Endodermal cell (in vitro differentiated cells): ENCODE results near the gene MYO15B. TPM values are rescaled to one million over a fixed set of nuclear protein-coding genes. Genes with fewer than 3 reads are reported as not detected.

Source experiments
- DNase-seq: peaks from one replicate; pipeline ENCODE4 v3.0.0-alpha.2; 2017
- H3K27ac ChIP-seq: 2 replicates; pipeline ENCODE4 v1.5.1; 2013; ENCODE audit warnings: mild to moderate bottlenecking, low read depth, low read length, moderate library complexity
- H3K27me3 ChIP-seq: 2 replicates; pipeline ENCODE4 v1.6.1; 2013; ENCODE audit warnings: mild to moderate bottlenecking, low read length, moderate library complexity; ENCODE audit not compliant: insufficient read depth, control insufficient read depth, poor library complexity, severe bottlenecking
- H3K36me3 ChIP-seq: 2 replicates; pipeline ENCODE4 v1.7.0; 2013; ENCODE audit warnings: mild to moderate bottlenecking, low read length, moderate library complexity; ENCODE audit not compliant: control insufficient read depth, insufficient read depth
- H3K4me1 ChIP-seq: one replicate; pipeline ENCODE4 v1.7.0; 2013; ENCODE audit warnings: low read length; ENCODE audit not compliant: control insufficient read depth, insufficient read depth
- H3K4me3 ChIP-seq: 2 replicates; pipeline ENCODE4 v1.5.1; 2013; ENCODE audit warnings: mild to moderate bottlenecking, low read length, moderate library complexity
- H3K9ac ChIP-seq: 2 replicates; pipeline ENCODE4 v1.6.1; 2013; ENCODE audit warnings: mild to moderate bottlenecking, low read length, moderate library complexity; ENCODE audit not compliant: poor library complexity, severe bottlenecking; ENCODE audit errors: extremely low read depth
- H3K9me3 ChIP-seq: 2 replicates; pipeline ENCODE4 v1.6.1; 2013; ENCODE audit warnings: mild to moderate bottlenecking, low read length, moderate library complexity; ENCODE audit not compliant: control insufficient read depth
- H3K27ac Mint-ChIP-seq: 2 replicates; pipeline ENCODE4 v1.8.0; 2020; ENCODE audit warnings: mixed read lengths
- H3K27me3 Mint-ChIP-seq: 2 replicates; pipeline ENCODE4 v1.8.0; 2021; ENCODE audit warnings: mild to moderate bottlenecking, mixed read lengths; ENCODE audit not compliant: insufficient read depth
- H3K36me3 Mint-ChIP-seq: 2 replicates; pipeline ENCODE4 v1.8.0; 2020; ENCODE audit warnings: low read depth, mixed read lengths
- H3K4me1 Mint-ChIP-seq: 2 replicates; pipeline ENCODE4 v1.8.0; 2020; ENCODE audit warnings: mixed read lengths
- H3K4me3 Mint-ChIP-seq: 2 replicates; pipeline ENCODE4 v1.8.0; 2020; ENCODE audit warnings: mild to moderate bottlenecking, moderate library complexity, mixed read lengths
- H3K9me3 Mint-ChIP-seq: 2 replicates; pipeline ENCODE4 v1.8.0; 2020; ENCODE audit warnings: mild to moderate bottlenecking, mixed read lengths
- CTCF ChIP-seq: fragments of 200-600 bp; sonication (generic); conservative IDR thresholded peaks from 2 replicates; pipeline ENCODE4 v1.5.0; 2021; ENCODE audit warnings: antibody characterized with exemption, mild to moderate bottlenecking
- WGBS, 2 experiments: methylation state at CpG; one replicate each; pipeline versions ENCODE4 v1.1.5 to v1.1.7; 2013; ENCODE audit warnings: missing lambda C conversion rate in 2 of 2, mixed read lengths in 1 of 2; ENCODE audit not compliant: insufficient coverage in 1 of 2, insufficient read length in 1 of 2; 5-methylcytosine and 5-hydroxymethylcytosine counted together
- total RNA-seq, 2 donors: library from RNA; stranded (reverse); fragmentation: NEBNext Ultra II Directional in 1 of 2; extraction: Animal tissue kit (Norgen Biotek cat#: 25700) in 1 of 2; gene quantifications; 2 replicates in 1 of 2; 3 replicates in 1 of 2; pipeline ENCODE4 v1.2.1, GENCODE V29; 2021

Gene MYO15B
- total RNA-seq, 2 donors from 2014 or later: 89.0 to 123 TPM

GRCh38 chr17:75617675-75618074 lies 30.1 kb downstream of the MYO15B start:
- H3K9me3 ChIP-seq: no peaks in the 10 kb centered on the region
- H3K9me3 Mint-ChIP-seq: no peaks in the 10 kb centered on the region
- H3K36me3 ChIP-seq: no peaks in the 10 kb centered on the region
- no peak for TF ChIP-seq CTCF
- H3K4me3 Mint-ChIP-seq: no peak overlapping the region
- peaks cover 7% of the 10 kb centered on the region for H3K4me1 ChIP-seq
- H3K9ac ChIP-seq: no peak overlapping the region
- H3K4me1 Mint-ChIP-seq: peaks cover 6% of the 10 kb centered on the region
- H3K27ac ChIP-seq: no peak overlapping the region
- no peak for DNase-seq
- no peaks in the 10 kb centered on the region for H3K27me3 ChIP-seq
- H3K36me3 Mint-ChIP-seq: no peaks in the 10 kb centered on the region
- H3K27me3 Mint-ChIP-seq: peaks cover 2% of the 10 kb centered on the region
- no peak overlapping the region for H3K4me3 ChIP-seq
- 72 to 89% methylated on average over 2 to 11 of the region's 11 CpGs for WGBS, 2 experiments
- no peak overlapping the region for H3K27ac Mint-ChIP-seq

GRCh38 chr17:75619506-75620431 lies 32.2 kb downstream of the MYO15B start:
- no peak overlapping the region for H3K27ac Mint-ChIP-seq
- WGBS, 2 experiments: 84 to 87% methylated on average over 25 to 36 of the region's 36 CpGs
- peak; percentile 78 for TF ChIP-seq CTCF
- Histone ChIP-seq H3K4me3 (no peak overlapping the region), H3K27me3 (no peaks in the 10 kb centered on the region), H3K36me3 (no peaks in the 10 kb centered on the region), H3K27ac (no peak overlapping the region), H3K9ac (no peak overlapping the region), H3K4me1 (peaks cover 7% of the 10 kb centered on the region), H3K9me3 (no peaks in the 10 kb centered on the region)
- DNase-seq: peak; percentile 97
- H3K4me1 Mint-ChIP-seq: peaks cover 6% of the 10 kb centered on the region
- no peaks in the 10 kb centered on the region for H3K36me3 Mint-ChIP-seq
- no peaks in the 10 kb centered on the region for H3K9me3 Mint-ChIP-seq
- peaks cover 3% of the 10 kb centered on the region for H3K27me3 Mint-ChIP-seq
- no peak overlapping the region for H3K4me3 Mint-ChIP-seq

GRCh38 chr17:75621489-75621888 lies 33.9 kb downstream of the MYO15B start:
- Histone ChIP-seq H3K9me3 (no peaks in the 10 kb centered on the region), H3K4me1 (peaks cover 7% of the 10 kb centered on the region), H3K27me3 (no peaks in the 10 kb centered on the region), H3K27ac (no peak overlapping the region), H3K9ac (no peak overlapping the region), H3K36me3 (no peaks in the 10 kb centered on the region), H3K4me3 (no peak overlapping the region)
- 93 to 100% methylated on average over 3 to 4 of the region's 4 CpGs for WGBS, 2 experiments
- Mint-ChIP-seq H3K9me3 (no peaks in the 10 kb centered on the region), H3K27me3 (peaks cover 3% of the 10 kb centered on the region), H3K4me3 (no peak overlapping the region), H3K27ac (no peak overlapping the region), H3K36me3 (no peaks in the 10 kb centered on the region), H3K4me1 (peaks cover 6% of the 10 kb centered on the region)
- TF ChIP-seq CTCF: no peak
- DNase-seq: no peak
